Fibroblast of mammary gland (primary cell): ENCODE measurements around the gene GOPC.
"Not testable (repeated sequence)": the region's sequence is repeated elsewhere in the genome, so short reads cannot be mapped to it uniquely, and the experiment has no call there.

ENCODE experiments used
- DNase-seq: peaks from one replicate; pipeline ENCODE4 v3.0.0-alpha.2; 2010; ENCODE audit warnings: low read depth
- H3K4me3 ChIP-seq: 2 replicates; pipeline ENCODE4 v1.5.1; 2011; ENCODE audit warnings: low read depth, mild to moderate bottlenecking, low read length, moderate library complexity; ENCODE audit not compliant: control insufficient read depth
- CTCF ChIP-seq: conservative IDR thresholded peaks from 2 replicates; pipeline ENCODE4 v1.5.1; 2011; ENCODE audit warnings: low read depth, low read length, inconsistent platforms; ENCODE audit not compliant: control insufficient read depth, insufficient read depth

GOPC gene

DNA sequence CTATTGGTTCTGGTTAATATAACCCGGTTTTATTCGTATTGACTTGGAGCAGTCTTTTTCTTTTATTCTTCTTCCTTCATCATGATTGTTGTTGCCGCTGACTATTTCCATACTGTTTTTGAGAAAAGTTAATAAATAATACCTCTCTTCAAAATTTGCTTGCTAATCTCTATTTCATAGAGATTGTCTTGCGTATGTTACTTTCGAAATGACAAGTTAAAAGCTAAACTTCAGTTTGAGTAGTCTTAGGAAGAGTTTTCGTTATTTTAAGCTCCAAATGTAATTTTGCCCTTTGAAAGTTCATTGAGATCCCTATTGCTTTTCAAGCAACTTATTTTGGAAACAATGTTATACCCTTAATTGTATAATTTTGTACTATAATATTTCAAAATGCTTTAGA is 83.4 kb downstream of the GOPC start:
- H3K4me3 ChIP-seq: no peak overlapping the region
- TF ChIP-seq CTCF: no peak
- DNase-seq: no peak

DNA sequence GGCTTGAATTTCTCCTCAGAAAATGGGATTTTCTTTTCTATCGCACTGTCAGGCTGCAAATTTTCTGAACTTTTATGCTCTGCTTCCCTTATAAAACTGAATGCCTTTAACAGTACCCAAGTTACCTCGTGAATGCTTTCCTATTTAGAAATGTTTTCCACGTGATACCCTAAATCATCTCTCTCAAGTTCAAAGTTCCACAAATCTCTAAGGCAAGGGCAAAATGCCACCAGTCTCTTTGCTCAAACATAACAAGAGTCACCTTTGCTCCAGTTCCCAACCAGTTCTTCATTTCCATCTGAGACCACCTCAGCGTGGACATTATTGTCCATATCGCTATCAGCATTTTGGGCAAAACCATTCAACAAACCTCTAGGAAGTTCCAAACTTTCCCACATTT is 84.3 kb downstream of the GOPC start:
- not testable (repeated sequence) for DNase-seq, H3K4me3 ChIP-seq

GRCh38 chr6:117515326-117515725 is 87.0 kb downstream of the GOPC start:
- TF ChIP-seq CTCF: no peak
- no peak overlapping the region for H3K4me3 ChIP-seq
- no peak for DNase-seq

- H3K4me3 ChIP-seq: no peak overlapping the region
- no peak for DNase-seq
- TF ChIP-seq CTCF: no peak
Measured at GRCh38 chr6:117514655-117515054, 87.7 kb downstream of the GOPC start.

DNA sequence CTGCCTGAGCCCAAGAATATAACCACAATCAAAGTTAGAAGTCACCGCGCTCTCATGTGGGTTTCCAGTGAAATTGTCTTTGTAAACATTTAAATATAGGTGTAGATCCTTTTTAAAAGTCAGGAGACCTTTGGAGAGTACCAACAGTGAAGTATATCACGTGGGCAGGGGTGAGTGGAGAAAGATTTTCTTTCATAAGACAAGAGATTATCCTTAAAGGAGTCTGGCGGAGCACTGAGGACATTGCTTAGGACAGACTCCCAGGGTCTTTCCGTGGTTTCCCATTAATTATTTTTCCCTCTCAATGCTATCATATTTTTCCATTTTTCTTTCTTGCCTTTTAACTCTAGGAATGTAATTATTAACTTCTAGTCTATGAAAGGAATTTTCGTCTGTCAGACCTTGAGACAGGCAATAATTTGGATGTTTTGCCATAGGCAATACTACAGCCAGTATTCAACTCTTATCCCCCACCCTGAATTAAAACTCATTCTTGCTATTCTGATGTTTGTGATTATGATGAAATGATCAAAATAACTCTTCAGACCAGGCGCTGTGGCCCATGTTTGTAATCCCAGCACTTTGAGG is 88.4 kb downstream of the GOPC start:
- no peak for DNase-seq
- TF ChIP-seq CTCF: no peak
- no peak overlapping the region for H3K4me3 ChIP-seq

DNA sequence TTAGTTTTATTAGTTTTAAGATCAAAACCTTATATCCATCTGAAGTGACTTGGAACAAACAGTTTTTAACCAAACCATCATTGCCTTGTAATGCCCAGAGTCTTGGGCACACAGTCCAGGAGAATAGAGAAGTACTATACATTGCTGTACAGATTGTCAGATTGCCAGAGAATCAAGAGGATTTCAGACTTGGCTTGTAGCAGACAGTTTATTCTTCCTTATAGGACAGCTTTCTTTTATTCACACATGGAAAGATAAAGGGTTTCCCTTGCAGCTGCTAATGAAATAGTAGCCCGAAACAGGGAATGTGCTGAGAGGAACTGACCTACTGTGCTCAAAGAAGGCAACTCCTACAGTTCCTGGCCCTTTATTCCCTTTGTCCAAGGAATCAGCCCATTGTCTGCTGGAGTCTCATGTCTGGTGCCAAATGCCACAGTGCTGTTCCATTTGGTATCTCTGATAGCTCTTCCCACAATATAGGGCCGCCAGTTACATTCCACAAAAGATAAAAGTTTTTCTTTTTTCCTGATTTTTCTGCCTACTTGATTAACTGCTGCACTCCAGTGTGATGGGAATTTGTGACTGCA is 89.2 kb downstream of the GOPC start:
- TF ChIP-seq CTCF: no peak
- DNase-seq: no peak
- no peak overlapping the region for H3K4me3 ChIP-seq

DNA sequence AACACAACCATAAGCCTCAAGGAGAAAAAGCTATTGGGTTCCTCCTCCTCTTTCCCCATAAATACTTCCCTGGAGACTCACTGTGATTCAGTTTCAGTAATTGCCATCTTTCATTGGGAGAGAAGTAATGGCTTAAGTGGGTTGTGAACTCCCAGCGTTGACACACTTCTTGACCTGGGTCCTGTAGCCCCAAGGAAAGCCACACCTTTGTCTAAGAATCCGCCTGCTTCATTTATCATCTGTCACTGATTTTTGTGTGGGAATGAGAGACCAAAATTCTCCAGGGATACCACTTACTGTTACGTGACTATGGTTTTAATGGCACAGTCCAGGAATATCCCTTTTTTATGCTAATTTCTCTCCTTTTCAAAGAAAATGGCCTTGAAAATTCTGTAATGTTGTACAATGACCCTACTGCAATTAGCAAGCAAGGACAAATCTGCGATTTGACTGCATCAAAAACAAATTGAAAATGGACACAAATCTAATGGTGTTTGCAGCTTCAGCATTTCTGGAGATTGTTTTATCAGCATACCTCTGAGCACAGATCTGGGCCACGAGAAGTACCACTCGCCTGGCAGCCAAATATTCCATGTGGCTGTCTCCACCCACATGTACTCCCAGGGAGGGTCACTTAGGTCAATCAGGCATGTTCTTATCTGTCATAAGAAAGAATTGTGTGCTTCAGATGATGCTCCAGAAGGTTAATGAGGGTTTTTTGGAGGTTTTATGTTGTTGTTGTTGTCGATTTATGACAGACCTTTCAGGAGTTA is 90.1 kb downstream of the GOPC start:
- H3K4me3 ChIP-seq: no peak overlapping the region
- peak; percentile 29 for DNase-seq
- no peak for TF ChIP-seq CTCF
